Omental fat pad (tissue), 4 donors: ENCODE results near the gene SH3PXD2B. TPM values are rescaled to one million over a fixed set of nuclear protein-coding genes. Genes with fewer than 3 reads are reported as not detected.
"Not testable (repeated sequence)": the region's sequence is repeated elsewhere in the genome, so short reads cannot be mapped to it uniquely, and the experiment has no call there.

ENCODE experiments used
- ATAC-seq: fragments of 150-250 bp; one replicate; pipeline ENCODE4 v1.9.1; 2016; ENCODE audit warnings: mild to moderate bottlenecking, moderate library complexity; ENCODE audit not compliant: low FRiP score
- DNase-seq: peaks from one replicate; pipeline ENCODE4 v3.0.0-alpha.2; 2019; ENCODE audit warnings: low spot score
- total RNA-seq, 4 donors: library from RNA; depleted of rRNA; stranded (reverse); fragments of >200 nt; gene quantifications; one replicate each; pipeline ENCODE4 v1.1.0, GENCODE V29; 2016
- TF ChIP-seq, protein P1 (sequence below), 3 donors: fragments of 450-650 bp; IDR thresholded peaks; one replicate each; pipeline ENCODE4 v1.5.1; 2016 to 2017; ENCODE audit warnings: antibody characterized with exemption in 3 of 3, mild to moderate bottlenecking in 3 of 3, moderate library complexity in 2 of 3

The SH3PXD2B gene
- total RNA-seq, 4 donors from 2014 or later: 29.3 to 47.1 (median 44.3) TPM

DNA sequence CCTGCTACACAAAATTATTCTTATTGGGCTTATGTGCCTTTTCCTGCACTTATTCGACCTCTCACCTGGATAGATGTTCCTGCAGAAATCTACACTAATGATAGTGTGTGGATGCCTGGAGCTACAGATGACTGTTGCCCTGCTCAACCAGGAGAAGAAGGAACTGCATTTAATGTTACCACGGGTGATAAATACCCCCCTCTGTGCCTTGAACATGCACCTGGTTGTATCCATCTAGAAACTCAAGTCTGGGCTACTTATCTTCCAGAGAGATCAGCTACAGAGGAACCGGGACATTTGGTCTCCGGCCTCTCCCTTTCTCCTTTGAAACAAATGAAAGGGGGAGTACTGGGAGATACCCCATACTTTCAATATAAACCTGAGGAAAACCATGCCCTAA lies 54.5 kb downstream of the SH3PXD2B start:
- TF ChIP-seq, protein P1, sequence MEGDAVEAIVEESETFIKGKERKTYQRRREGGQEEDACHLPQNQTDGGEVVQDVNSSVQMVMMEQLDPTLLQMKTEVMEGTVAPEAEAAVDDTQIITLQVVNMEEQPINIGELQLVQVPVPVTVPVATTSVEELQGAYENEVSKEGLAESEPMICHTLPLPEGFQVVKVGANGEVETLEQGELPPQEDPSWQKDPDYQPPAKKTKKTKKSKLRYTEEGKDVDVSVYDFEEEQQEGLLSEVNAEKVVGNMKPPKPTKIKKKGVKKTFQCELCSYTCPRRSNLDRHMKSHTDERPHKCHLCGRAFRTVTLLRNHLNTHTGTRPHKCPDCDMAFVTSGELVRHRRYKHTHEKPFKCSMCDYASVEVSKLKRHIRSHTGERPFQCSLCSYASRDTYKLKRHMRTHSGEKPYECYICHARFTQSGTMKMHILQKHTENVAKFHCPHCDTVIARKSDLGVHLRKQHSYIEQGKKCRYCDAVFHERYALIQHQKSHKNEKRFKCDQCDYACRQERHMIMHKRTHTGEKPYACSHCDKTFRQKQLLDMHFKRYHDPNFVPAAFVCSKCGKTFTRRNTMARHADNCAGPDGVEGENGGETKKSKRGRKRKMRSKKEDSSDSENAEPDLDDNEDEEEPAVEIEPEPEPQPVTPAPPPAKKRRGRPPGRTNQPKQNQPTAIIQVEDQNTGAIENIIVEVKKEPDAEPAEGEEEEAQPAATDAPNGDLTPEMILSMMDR (IDR thresholded peaks at IDR 0.05): no peak

DNA sequence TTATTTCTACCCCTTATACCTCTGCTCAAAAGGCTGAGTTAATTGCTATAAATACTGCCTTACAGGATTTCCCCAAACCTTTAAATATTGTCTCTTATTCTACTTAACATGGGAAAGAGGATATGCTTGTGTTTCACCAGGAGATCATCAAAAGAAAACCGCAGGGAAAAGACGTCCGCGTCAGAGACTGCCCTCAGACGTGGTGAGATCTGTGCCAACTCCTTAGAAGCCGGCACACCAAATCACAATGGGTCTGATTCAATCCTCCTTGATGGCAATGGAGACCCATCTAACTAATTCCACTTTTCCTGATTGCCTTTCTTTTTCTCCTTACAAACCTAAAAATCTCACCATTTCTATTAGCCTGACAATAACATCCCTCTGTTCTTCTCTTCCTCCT lies 55.0 kb downstream of the SH3PXD2B start:
- no peak for DNase-seq
- TF ChIP-seq, protein P1 (IDR thresholded peaks at IDR 0.05): no peak

More for the DNA sequence above, 54.5 kb downstream of the SH3PXD2B start:
- no peak for DNase-seq
- ATAC-seq: no peak

DNA sequence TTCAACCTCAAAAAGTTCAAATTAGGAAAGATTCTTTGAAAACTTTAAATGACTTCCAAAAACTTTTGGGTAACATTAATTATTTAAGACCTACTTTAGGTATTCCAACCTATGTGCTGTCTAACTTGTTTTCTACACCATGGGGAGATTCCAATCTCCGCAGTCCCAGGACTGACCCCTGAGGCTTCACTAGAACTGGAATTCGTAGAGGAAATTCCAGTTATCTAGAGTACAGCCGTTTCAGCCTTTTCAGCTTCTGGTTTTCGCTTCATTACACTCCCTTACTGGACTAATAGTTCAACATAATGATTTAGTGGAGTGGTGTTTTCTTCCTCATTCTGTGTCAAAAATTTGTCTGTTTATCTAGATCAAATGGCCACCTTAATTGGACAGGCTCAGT lies 55.7 kb downstream of the SH3PXD2B start:
- not testable (repeated sequence) for ATAC-seq, DNase-seq

More for the DNA sequence above, 55.0 kb downstream of the SH3PXD2B start:
- ATAC-seq: no peak

DNA sequence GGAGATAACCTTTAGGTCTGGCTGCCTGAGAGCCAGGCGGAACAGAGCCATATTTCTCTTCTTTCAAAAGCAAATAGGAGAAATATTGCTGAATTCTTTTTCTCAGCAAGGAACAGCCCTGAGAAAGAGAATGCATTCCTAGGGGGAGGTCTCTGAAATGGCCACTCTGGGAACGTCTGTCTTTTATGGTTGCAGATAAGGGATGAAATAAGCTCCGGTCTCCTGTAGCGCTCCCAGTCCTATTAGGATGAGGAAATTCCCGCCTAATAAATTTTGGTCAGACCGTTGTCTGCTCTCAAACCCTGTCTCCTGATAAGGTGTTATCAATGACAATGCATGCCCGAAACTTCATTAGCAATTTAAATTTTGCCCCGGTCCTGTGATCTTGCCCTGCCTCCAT lies 57.3 kb downstream of the SH3PXD2B start:
- DNase-seq, ATAC-seq: not testable (repeated sequence)

- no peak for DNase-seq
- TF ChIP-seq, protein P1 (IDR thresholded peaks at IDR 0.05): no peak
- no peak for ATAC-seq
Measured at GRCh38 chr5:172396220-172396619, 58.1 kb downstream of the SH3PXD2B start.

DNA sequence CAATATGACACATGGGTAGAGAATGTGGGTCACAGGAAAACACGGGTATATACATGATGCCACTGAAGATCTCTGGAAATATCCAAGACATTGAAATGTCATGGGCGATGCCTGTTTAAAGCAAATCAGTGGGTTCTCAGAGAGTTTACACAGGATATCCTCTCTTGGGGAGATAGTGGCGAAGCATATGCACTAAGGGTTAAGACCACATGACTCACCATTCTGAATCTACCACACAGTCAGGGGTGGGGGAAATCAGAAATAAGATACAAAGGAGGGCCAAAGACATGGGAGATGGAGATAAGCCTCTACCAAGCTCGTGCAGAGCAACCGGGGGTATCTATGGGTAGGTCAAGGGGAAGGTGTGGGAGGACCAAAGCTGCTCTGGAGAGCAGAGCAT lies 58.8 kb downstream of the SH3PXD2B start:
- DNase-seq (no peak), ATAC-seq (peak; percentile 37)
- TF ChIP-seq, protein P1 (IDR thresholded peaks at IDR 0.05): no peak

DNA sequence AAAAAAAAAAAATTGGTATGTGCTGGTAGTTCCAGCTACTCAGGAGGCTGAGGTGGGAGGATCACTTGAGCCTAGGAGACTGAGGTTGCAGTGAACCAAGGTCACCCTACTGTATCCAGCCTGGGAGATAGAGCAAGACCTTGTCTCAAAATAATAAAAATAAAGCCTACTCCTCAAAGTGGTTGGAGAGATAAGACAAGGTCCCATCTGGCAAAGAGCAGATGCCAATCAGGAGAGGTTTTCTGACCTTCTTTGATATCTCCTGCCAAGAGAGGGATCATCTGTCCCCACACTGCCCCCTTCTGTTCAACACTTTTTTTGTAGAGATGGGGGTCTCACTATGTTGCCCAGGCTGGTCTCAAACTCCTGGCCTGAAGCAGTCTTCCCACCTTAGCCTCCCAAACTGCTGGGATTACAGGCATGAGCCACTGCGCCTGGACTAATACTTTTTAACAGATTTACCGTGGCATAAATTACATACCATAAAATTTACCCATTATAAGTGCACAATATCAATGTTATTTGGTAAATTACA lies 64.7 kb downstream of the SH3PXD2B start:
- no peak for ATAC-seq
- TF ChIP-seq, protein P1 (IDR thresholded peaks at IDR 0.05): no peak

DNA sequence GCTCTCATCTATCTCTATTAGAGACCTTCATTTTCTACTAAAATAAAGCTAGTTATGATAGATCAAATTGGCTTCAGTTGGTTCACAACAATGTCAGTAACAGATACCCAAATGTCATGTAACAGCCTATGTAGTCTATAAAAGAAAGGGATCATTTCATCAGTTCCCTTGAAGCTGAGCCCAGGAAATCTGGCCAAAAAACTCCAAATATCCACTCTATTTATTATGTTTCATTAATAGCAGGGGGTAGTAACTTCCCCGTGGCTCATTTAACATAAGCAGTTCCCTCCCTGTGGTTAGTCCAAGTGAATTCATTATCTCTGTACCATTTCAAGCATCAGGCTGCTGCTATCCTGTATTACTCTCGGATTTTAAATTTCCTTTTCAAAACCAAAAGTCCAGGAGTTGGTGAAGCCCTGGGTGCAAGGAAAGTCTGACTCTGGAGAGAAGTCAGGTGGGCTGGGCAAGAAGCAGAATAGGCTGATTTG lies 66.0 kb downstream of the SH3PXD2B start:
- TF ChIP-seq, protein P1 (IDR thresholded peaks at IDR 0.05): no peak
- DNase-seq: no peak
- ATAC-seq: no peak

More for the DNA sequence above, 64.7 kb downstream of the SH3PXD2B start:
- DNase-seq: no peak
